DMS114 treated with DMSO at 0.1 percent for 48 hours (cell line): ENCODE results near the gene GTF2IRD2.
"Not testable (repeated sequence)": the region's sequence is repeated elsewhere in the genome, so short reads cannot be mapped to it uniquely, and the experiment has no call there.

Experiments
- DNase-seq: peaks from one replicate; lab custom pipeline; 2025; ENCODE audit not compliant: unreplicated experiment; lab: John Stamatoyannopoulos, UW

The GTF2IRD2 gene

GRCh38 chr7:74850833-74851721 is at the start of gene GTF2IRD2:
GTF2IRD2 (minus strand) TSS chr7:74851605; CDS start chr7:74836378, 15,227 bp downstream.
- not testable (repeated sequence) for DNase-seq

DNA sequence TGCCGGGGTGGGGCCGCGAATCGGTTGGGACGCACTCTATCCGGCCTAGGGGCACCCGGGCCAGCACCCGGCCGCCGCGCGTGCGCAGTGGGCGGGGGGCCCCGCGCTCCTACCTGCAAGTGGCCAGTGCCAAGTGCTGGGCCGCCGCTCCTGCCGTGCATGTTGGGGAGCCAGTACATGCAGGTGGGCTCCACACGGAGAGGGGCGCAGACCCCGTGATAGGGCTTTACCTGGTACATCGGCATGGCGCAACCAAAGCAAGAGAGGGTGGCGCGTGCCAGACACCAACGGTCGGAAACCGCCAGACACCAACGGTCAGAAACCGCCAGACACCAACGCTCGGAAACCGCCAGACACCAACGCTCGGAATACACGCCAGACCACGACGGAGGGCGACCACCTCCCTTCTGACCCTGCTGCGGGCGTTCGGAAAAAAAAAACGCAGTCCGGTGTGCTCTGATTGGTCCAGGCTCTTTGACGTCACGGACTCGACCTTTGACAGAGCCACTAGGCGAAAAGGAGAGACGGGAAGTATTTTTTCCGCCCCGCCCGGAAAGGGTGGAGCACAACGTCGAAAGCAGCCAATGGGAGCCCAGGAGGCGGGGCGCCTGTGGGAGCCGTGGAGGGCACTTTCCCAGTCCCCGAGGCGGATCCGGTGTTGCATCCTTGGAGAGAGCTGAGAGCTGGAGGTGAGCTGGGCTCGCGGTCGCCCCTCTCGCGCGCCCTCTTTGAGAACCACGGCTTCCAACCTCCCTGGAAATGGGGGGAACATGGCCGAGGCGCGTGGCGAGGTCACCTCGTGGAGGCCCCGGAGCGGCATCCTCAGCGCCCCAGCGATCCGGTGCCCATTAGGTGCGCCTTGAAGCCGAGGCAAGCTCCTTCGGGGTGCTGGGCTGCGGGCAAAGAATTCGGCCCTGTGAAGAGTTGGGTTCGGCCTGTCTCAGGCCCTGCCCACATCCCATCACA is 39.0 kb upstream of the GTF2IRD2 start:
- DNase-seq, result peak; percentile 36

DNA sequence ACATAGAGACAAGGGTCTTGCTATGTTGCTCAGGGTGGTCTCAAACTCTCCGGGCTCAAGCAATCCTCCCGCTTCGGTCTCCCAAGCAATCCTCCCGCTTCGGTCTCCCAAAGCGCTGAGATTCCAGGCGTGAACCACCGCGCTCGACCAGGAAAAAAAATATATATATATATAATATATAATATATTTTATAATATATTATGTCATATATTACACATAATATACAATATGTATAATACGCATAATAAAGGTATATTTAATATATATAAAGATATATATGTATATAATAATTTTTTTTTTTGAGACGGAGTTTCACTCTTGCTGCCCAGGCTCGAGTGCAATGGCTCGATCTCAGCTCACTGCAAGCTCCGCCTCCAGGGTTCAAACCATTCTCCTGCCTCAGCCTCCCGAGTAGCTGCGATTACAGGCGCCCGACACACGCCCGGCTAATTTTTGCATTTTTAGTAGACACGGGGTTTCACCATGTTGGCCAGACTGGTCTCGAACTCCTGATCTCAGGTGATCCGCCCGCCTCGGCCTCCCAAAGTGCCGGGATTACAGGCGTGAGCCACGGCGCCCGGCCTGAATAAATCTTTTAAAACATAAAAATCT is 38.2 kb upstream of the GTF2IRD2 start:
- not testable (repeated sequence) for DNase-seq

DNA sequence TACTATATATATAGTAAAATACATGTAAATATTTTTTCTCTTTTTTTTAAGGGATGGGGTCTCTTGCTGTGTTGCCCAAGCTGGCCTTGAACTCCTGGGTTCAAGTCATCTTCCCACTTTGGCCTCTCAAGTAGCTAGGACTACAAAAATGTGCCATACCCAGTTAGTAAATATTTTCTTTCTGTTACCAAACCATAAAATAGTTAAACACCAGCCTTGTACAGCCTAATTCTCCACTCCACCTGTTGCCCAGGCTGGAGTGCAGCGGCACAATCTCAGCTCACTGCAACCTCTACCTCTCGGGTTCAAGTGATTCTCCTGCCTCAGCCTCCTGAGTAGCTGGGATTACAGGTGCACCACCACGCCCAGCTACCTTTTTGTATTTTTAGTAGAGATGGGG is 33.9 kb upstream of the GTF2IRD2 start:
- DNase-seq, result not testable (repeated sequence)

DNA sequence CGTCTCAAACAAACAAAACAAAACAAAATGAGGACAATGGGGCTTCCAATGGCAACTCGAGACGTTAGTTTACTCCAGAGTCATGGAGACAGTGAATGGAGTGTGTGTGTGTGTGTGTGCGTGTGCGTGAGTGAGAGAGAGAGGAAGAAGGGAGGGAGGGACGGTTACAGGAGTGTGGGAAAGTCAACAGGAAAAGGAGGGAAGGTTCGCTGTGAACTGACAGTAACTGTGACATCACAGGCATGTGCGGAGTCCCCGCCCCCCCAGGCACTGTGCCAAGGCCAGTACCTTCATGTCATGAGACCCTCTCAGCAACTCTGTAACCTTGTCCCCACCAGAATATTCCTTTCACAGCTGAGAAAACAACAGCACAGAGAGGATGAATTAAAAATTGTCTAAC is 30.7 kb upstream of the GTF2IRD2 start:
- DNase-seq, result not testable (repeated sequence)

DNA sequence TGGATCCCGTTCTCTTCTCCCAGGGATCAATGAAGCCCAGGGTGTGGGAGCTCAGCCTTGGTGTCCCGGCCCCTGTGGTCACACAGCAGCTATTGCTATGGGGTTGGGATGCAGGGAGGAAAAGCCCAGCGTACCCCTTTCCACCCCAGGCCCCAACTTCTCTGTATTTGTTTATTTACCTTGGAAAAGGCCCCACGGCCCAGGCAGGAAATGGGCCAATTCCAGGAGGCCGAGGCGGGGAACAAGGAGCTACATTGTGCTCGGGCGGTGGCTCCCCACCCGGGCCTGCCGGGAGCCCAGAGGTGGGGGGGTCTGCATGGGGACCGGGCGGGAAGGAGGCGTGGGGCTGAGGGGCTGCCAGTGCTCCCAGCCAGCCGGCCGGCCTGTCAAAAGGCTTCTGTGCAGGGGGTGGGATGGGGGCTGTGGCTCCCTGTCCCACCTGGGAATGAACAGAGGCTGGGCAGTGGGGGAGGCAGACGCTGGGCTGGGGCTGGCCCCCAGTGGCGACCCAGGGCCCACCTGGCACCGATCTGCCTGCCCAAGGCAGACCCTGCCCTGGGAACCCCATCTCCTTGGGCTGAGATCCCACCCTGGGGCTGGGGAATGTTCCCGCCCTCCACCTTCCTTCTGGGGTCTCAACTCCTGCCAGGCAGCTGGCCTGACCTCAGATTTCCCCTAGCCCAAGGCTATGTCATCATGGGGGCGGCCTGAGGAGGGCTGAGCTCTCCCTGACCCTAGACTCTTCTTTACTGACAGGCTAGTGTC is 23.5 kb upstream of the GTF2IRD2 start:
- DNase-seq, result not testable (repeated sequence)

- DNase-seq, result not testable (repeated sequence)
Observed at GRCh38 chr7:74874104-74874747, 22.8 kb upstream of the GTF2IRD2 start.

GRCh38 chr7:74872542-74872941 is 21.1 kb upstream of the GTF2IRD2 start:
- DNase-seq, result not testable (repeated sequence)

- DNase-seq, result not testable (repeated sequence)
Observed at GRCh38 chr7:74865777-74866176, 14.4 kb upstream of the GTF2IRD2 start.

GRCh38 chr7:74849853-74850252 is 1.6 kb downstream of the GTF2IRD2 start:
- not testable (repeated sequence) for DNase-seq

DNA sequence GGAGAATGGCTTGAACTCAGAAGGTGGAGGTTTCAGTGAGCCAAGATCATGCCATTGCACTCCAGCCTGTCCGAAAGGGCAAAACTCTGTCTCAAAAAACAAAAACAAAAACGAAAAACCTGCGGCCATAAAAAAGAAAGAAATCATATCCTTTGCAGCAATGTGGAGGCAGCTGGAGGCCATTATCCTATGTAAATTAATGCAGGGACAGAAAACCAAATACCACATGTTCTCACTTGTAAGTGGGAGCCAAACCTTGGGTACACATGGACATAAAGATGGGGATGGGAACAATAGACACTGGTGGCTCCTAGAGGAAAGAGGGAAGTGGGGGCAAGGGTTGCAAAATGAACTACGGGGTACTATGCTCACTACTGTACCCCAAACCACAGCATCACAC is 21.0 kb downstream of the GTF2IRD2 start:
- not testable (repeated sequence) for DNase-seq

GRCh38 chr7:74829959-74830358 is 21.4 kb downstream of the GTF2IRD2 start:
- DNase-seq, result not testable (repeated sequence)

DNA sequence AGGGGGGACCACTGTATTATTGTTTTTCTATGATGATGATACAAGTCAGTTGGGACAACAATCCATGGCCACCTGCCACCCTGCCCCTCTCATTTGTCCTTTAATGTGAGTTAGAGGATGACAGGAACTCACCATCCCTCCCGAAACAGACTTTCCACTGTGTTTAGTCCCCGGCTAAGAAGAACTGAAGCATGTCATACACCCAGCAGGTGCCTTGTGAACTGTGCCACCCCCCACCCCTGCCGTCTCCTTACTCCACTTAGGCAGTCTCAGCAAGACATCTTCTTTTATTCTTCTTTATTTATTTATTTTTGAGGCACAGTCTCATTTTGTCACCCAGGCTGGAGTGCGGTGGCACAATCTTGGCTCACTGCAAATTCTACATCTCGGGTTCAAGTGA is 30.1 kb downstream of the GTF2IRD2 start:
- not testable (repeated sequence) for DNase-seq

- not testable (repeated sequence) for DNase-seq
Observed at GRCh38 chr7:74820146-74820805, 31.1 kb downstream of the GTF2IRD2 start.

GRCh38 chr7:74815882-74816281 is 35.5 kb downstream of the GTF2IRD2 start:
- DNase-seq, result not testable (repeated sequence)

DNA sequence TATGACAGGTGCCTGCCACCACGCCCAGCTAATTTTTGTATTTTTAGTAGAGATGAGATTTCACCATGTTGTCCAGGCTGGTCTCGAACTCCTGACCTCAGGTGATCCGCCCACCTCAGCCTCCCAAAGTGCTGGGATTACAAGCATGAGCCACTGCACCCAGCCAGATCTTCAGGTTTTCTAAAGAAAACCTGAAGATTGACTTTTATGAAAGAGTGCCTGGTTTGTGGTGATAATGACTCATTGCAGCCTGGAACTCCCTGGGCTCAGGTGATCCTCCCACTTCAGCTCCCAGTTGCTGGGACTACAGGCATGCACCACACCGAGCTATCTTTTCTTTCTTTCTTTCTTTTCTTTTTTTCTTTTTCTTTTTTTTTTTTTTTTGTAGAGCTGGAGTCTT is 52.8 kb downstream of the GTF2IRD2 start:
- not testable (repeated sequence) for DNase-seq

GRCh38 chr7:74797848-74798622 is 53.4 kb downstream of the GTF2IRD2 start:
- not testable (repeated sequence) for DNase-seq

DNA sequence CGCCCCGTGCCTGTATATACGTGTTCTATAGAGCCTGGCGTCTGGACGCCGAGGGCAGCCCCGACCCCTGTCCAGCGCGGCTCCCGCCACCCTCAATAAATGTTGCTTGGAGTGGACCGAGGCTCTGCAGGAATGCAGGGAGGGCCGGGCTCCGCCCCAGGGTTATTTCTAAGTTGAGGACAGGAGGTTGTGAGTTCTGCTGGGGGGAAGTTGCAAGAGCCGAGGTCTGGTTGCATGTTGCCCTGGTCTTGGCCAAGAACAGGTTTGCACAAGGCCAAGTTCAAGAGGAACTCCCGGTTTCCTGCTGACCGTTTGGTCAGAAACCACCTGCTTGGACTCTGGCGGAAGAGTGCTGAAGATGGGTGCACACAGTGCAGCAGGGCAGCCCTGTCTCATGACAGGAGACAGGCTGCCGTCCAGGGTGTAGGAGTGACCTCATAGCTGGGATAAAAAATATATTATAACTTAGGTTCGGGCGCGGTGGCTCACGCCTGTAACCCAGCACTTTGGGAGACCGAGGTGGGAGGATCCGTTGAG is 62.1 kb downstream of the GTF2IRD2 start:
- DNase-seq, result not testable (repeated sequence)
